IPS-15b (cell line): ENCODE results near the gene CCL3.
"Not testable (repeated sequence)": the region's sequence is repeated elsewhere in the genome, so short reads cannot be mapped to it uniquely, and the experiment has no call there.

Source experiments
- H3K27me3 ChIP-seq: one replicate; pipeline ENCODE4 v1.6.1; 2013; ENCODE audit warnings: low read length; ENCODE audit not compliant: control insufficient read depth, insufficient read depth
- H3K36me3 ChIP-seq: one replicate; pipeline ENCODE4 v1.6.1; 2013; ENCODE audit warnings: low read length; ENCODE audit not compliant: control insufficient read depth, insufficient read depth
- H3K4me1 ChIP-seq: one replicate; pipeline ENCODE4 v1.6.1; 2013; ENCODE audit warnings: mild to moderate bottlenecking, low read length; ENCODE audit not compliant: control insufficient read depth, insufficient read depth
- H3K4me3 ChIP-seq: one replicate; pipeline ENCODE4 v1.5.1; 2013; ENCODE audit warnings: low read depth, low read length
- H3K9ac ChIP-seq: one replicate; pipeline ENCODE4 v1.6.1; 2013; ENCODE audit warnings: low read depth, mild to moderate bottlenecking, low read length
- H3K9me3 ChIP-seq: one replicate; pipeline ENCODE4 v1.6.1; 2013; ENCODE audit warnings: mild to moderate bottlenecking, low read length; ENCODE audit not compliant: control insufficient read depth, insufficient read depth

CCL3 gene

DNA sequence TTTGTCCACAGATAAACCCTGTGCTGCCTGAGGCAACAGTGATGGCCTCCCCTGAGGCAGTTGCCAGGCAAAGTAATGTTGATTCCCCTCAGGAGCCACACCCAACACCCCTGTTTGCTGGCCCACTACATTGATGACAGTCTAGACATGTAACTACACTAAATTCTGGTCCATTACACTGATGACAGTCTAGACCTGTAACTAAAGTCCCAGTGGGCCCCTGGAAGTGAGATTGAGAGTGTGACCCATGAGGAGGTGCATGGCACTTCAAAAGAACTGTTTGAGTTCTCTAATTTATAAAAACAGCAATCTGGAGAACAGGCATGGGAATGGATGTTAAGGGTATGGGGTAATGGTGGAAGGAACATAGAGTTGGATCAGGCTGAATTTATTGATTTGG lies 22.6 kb upstream of the CCL3 start:
- Histone ChIP-seq H3K36me3 (no peaks in the 10 kb centered on the region), H3K27me3 (no peaks in the 10 kb centered on the region), H3K4me3 (no peak overlapping the region), H3K9me3 (no peaks in the 10 kb centered on the region), H3K9ac (no peak overlapping the region), H3K4me1 (no peaks in the 10 kb centered on the region)

DNA sequence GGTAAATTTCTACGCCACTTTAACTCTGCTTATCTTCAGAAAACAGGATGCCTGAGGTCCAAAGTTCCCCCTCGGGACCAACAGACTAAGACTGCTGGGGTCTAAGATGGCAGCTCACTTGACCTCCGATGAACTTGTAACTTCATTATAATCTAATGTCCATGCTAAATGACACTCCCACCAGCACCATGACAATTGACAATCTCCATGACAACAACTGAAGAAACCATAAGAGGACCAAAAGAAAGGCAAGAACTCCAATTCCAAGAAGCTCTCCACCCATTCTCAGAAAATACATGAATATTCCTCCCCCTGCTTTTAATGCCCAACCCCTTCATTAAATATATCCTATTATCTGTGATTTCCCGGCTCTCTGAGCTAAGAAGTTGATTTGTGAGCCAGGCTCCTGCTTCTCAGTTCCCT lies 21.1 kb upstream of the CCL3 start:
- Histone ChIP-seq H3K9me3 (no peaks in the 10 kb centered on the region), H3K36me3 (no peaks in the 10 kb centered on the region), H3K4me1 (no peaks in the 10 kb centered on the region)

DNA sequence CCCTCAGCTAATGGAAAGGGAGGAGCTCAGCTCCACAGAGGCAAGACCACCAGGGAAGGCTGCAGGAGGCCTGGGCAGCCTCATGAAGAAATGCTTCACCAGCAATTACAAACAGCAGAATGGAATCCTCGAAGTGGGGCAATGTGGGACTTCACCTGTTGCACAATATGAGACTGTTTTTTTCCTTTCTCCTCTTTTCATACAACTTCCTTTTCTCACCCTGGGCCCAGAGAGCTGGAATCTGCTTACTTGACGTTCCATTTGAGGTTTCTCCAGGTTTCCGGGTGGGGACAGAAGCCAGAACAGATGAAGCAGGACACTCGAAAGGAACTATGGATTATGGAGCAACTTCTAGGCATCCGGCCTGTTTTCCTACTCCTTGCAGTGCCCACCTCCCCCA lies 18.3 kb upstream of the CCL3 start:
- H3K4me3 ChIP-seq, H3K9ac ChIP-seq, H3K9me3 ChIP-seq, H3K27me3 ChIP-seq, H3K36me3 ChIP-seq, H3K4me1 ChIP-seq: not testable (repeated sequence)

More for the DNA sequence above, 21.1 kb upstream of the CCL3 start:
- H3K9ac ChIP-seq, result no peak overlapping the region
- no peaks in the 10 kb centered on the region for H3K27me3 ChIP-seq
- H3K4me3 ChIP-seq, result no peak overlapping the region

DNA sequence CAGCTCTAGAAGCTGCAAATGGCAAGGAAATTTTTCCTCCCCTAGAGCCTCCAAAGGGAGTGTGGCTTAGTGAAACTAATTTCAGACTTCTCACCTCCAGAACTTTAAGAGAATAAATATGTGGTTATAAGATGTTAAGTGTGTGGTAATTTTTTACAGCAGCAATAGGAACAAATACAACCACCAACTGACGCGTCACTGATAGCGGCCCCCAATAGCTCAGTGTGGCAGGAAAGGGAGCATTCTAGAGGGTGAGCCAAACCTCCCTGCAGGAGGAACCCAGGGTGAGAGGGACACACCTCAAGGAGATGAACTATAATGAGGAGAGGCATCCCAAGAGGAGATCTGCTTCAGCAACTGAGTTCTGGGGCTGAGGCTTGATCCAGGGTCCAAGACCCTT lies 17.7 kb upstream of the CCL3 start:
- Histone ChIP-seq H3K4me1 (no peaks in the 10 kb centered on the region), H3K9ac (no peak overlapping the region), H3K9me3 (no peaks in the 10 kb centered on the region), H3K36me3 (no peaks in the 10 kb centered on the region), H3K4me3 (no peak overlapping the region), H3K27me3 (no peaks in the 10 kb centered on the region)

DNA sequence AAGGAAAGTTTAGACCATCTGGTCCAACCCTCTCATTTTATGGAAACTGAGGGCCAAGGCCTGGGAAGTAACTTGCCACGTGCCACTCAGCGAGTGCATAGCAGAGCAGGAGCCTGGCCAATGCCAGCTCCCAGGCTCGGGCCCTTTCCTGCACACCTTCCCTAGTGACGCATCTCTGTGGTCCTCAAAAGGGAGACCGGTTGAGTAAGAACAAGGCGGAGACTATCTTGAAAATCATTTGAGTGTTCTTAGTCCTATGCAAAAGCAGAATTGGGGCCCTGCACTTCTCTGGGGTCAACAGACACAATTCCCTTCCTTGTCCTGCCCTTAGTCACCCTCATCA lies 16.5 kb upstream of the CCL3 start:
- no peak overlapping the region for H3K9ac ChIP-seq
- H3K36me3 ChIP-seq, result no peaks in the 10 kb centered on the region
- H3K4me3 ChIP-seq, result no peak overlapping the region
- no peaks in the 10 kb centered on the region for H3K9me3 ChIP-seq
- no peaks in the 10 kb centered on the region for H3K27me3 ChIP-seq
- H3K4me1 ChIP-seq, result no peaks in the 10 kb centered on the region

DNA sequence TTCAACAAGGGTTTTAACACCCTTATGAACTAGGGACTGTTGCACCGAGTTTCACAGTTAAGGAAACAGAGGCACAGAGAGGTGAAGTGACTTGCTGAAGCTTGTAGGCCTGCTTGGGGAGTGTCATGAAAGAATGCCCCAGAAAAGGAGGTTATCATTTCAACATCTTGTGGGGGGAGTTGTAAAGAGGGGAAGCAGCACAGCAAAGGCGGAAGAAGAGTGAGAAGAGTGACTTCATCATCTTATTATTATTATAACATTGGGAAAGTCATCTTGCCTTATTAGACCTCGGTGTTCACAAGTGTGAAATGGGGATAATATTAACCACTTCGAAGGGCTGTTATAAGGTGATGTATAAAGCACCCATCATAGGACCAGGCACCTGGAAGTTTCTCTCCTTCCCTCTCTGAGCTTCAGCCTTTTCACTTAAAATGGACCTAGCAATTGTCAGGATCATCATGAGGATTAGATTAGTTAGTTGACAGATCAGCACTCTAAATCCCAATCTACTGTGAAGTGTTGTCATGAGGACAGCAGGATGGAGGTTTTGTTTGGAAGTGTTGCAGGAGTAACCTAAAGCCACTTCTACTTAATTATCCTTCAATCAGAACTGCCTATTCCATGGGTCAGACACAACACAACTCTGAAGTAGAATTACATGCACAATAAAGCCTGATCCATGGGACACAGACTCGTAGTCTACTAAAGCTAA lies 16.0 kb upstream of the CCL3 start:
- no peaks in the 10 kb centered on the region for H3K36me3 ChIP-seq
- H3K9me3 ChIP-seq, result no peaks in the 10 kb centered on the region
- H3K4me1 ChIP-seq, result no peaks in the 10 kb centered on the region
- H3K27me3 ChIP-seq, result no peaks in the 10 kb centered on the region
- no peak overlapping the region for H3K9ac ChIP-seq
- H3K4me3 ChIP-seq, result no peak overlapping the region

DNA sequence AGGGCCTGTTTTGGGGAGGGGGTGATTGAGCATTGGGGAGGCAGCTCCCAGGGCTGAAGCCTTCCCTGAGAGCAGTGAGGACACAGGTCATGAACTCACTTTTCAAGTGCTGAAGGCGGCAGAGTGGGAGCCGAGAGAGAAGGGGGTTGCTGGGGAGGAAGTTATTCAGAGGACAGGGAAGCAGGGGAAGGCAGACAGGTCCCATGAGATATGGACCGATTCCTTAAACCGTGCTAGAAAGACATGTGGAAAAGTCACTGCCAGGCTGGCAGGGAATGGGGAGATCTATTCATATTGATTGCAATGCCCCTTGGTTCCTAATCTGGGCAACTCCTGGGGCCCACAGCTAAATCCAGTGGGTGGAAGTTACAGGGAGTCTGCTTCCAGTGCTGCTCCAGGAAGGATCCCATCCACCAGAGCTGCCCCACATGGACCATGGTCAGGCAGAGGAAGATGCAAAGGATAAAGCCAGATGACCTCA lies 14.8 kb upstream of the CCL3 start:
- Histone ChIP-seq H3K4me3 (no peak overlapping the region), H3K27me3 (no peaks in the 10 kb centered on the region), H3K4me1 (no peaks in the 10 kb centered on the region), H3K9me3 (no peaks in the 10 kb centered on the region), H3K36me3 (no peaks in the 10 kb centered on the region), H3K9ac (no peak overlapping the region)

DNA sequence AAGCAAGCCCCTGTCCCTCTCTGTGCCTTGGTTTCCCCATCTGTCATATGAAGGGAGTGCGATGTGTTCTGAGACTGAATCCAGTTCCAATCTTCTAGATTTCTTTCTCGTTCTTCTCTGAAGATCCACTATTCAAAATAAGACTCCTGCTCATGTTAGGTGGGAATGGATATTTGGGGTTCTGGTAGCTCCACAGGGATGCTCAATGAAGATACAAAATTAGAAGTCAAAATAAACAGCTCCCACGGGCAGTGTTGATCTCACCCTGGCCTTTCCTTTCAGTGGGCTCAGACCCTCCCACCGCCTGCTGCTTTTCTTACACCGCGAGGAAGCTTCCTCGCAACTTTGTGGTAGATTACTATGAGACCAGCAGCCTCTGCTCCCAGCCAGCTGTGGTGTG lies 14.3 kb upstream of the CCL3 start:
- H3K27me3 ChIP-seq, H3K9ac ChIP-seq, H3K36me3 ChIP-seq, H3K9me3 ChIP-seq, H3K4me1 ChIP-seq, H3K4me3 ChIP-seq: not testable (repeated sequence)

DNA sequence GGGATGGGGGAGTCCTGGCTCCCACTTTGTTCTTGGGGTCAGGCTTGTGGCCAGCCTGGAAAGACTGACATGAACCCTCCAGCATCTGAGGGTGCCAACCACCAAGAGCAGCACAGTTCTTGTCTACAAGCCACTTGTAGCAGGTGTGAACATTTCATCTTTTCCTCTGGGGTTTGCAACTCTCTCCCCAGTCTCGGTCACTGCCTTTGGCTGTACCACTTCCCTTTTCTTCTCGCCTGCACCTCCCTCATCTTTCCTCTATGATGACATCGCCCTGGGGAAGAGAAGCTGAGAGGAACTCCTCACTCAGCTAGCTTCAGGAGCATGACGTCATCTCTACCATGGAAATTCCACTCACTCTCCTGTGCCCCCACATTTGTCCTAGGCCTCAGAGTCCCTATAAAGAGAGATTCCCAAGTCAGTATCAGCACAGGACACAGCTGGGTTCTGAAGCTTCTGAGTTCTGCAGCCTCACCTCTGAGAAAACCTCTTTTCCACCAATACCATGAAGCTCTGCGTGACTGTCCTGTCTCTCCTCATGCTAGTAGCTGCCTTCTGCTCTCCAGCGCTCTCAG lies 13.5 kb upstream of the CCL3 start, which contains the start of gene CCL4:
CCL4 (plus strand) TSS at position 427 of the 575 bp plus-strand sequence; CDS start at position 506, 79 bp downstream.
- H3K9ac ChIP-seq, H3K27me3 ChIP-seq, H3K4me3 ChIP-seq, H3K9me3 ChIP-seq, H3K4me1 ChIP-seq, H3K36me3 ChIP-seq: not testable (repeated sequence)

DNA sequence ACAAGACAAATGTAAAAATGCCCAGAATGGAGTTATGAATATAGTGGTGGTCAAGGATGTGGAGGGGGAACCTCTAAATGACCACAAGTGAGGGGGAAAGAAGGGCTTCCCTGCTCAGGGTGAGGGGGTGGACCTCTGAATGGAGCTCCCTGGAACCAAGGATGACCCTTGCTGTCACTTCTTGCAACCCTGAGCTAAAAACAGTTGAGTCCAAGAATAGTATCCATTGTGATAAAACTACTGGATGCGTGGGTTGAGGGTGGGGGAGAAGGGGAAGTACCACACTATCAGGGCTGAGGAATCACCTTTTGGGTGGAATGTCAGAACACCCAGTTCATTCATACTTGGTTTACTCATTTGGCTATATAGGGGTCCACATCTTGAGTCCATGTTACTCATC lies 9.1 kb upstream of the CCL3 start:
- H3K36me3 ChIP-seq, H3K4me3 ChIP-seq, H3K4me1 ChIP-seq, H3K9me3 ChIP-seq, H3K27me3 ChIP-seq, H3K9ac ChIP-seq: not testable (repeated sequence)

DNA sequence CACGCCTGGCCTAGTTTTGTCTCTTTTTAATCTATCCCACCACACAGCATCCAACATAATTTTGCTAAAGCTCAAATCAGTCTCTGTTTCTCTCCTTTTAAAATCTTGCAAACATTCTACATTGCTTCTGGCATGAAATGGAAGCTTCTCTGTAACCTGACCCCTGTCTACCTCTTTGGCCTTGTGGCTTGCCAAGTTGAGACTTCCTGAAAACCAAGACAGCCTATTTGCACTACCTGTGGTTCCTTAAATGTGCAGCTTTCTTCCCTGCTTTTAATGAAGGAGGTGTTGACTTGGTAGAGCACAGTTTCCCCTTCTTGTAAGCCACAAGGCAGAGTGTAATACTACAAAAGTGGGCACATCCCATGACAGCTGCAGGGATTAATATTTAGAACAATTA lies 6.0 kb upstream of the CCL3 start:
- no peaks in the 10 kb centered on the region for H3K9me3 ChIP-seq
- H3K9ac ChIP-seq, result no peak overlapping the region
- no peaks in the 10 kb centered on the region for H3K4me1 ChIP-seq
- no peaks in the 10 kb centered on the region for H3K27me3 ChIP-seq
- H3K36me3 ChIP-seq, result no peaks in the 10 kb centered on the region
- H3K4me3 ChIP-seq, result no peak overlapping the region

DNA sequence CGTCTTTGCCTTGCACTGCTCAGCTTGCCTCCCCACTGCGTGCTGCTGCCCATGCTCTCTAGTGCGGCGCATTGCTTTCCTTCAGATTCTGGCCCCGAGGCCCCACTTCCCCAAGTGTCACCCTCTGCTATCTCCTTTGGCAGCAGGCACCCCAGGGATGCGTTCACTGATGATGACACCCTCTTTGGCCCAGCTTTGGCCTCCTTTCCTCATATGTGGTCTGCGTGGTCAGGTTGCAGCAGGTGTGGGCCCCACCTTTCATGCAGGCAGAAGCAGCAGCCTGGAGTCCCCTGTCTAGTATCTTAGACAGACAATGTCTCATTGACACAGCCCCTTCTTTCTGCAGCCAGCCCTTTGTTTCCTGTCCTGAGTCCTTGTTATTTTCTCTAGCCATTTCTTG lies 4.8 kb upstream of the CCL3 start:
- no peaks in the 10 kb centered on the region for H3K36me3 ChIP-seq
- no peaks in the 10 kb centered on the region for H3K4me1 ChIP-seq
- H3K9me3 ChIP-seq, result no peaks in the 10 kb centered on the region
- H3K4me3 ChIP-seq, result no peak overlapping the region
- no peak overlapping the region for H3K9ac ChIP-seq
- no peaks in the 10 kb centered on the region for H3K27me3 ChIP-seq
